Naive thymus-derived CD8-positive, alpha-beta T cell (primary cell): Measurements from ENCODE around the gene MAN1A1. TPM values are rescaled to one million over a fixed set of nuclear protein-coding genes. Genes with fewer than 3 reads are reported as not detected.

Experiments
- ATAC-seq, 2 donors: fragments of 150-1000 bp; cut with Tn5 transposase in 1 of 2; sonication (Bioruptor Pico), chemical (Tn5 transposase) in 1 of 2; 1 replicate in 1 of 2; 2 replicates in 1 of 2; pipeline ENCODE4 v1.10.0; 2021; ENCODE audit warnings: mild to moderate bottlenecking in 2 of 2, moderate library complexity in 2 of 2
- POLR2A ChIA-PET: fragments of 350-600 bp; sonication (Branson Sonifier 250); formaldehyde crosslinking; loops from one replicate; lab custom pipeline; 2021; ENCODE audit warnings: antibody characterized with exemption; lab: Charles Lee
- DNase-seq, 10 donors: peaks; one replicate each; pipeline versions ENCODE4 v3.0.0 to v3.0.0-alpha.2; 2020 to 2022
- H3K27ac Mint-ChIP-seq, 10 donors: one replicate each; pipeline ENCODE4 v1.8.0; 2020 to 2022; ENCODE audit warnings: mild to moderate bottlenecking in 10 of 10, mixed read lengths in 10 of 10, moderate library complexity in 4 of 10, inconsistent platforms in 1 of 10
- H3K27me3 Mint-ChIP-seq, 5 donors: one replicate each; pipeline ENCODE4 v1.8.0; 2021 to 2022; ENCODE audit warnings: mixed read lengths in 5 of 5
- H3K36me3 Mint-ChIP-seq, 3 donors: one replicate each; pipeline ENCODE4 v1.8.0; 2020 to 2022; ENCODE audit warnings: mixed read lengths in 3 of 3, mild to moderate bottlenecking in 2 of 3, inconsistent platforms in 1 of 3
- H3K4me1 Mint-ChIP-seq, 4 donors: one replicate each; pipeline ENCODE4 v1.8.0; 2021 to 2022; ENCODE audit warnings: mixed read lengths in 4 of 4
- H3K4me3 Mint-ChIP-seq, 10 donors: one replicate each; pipeline ENCODE4 v1.8.0; 2020 to 2022; ENCODE audit warnings: mild to moderate bottlenecking in 10 of 10, mixed read lengths in 10 of 10, moderate library complexity in 6 of 10, inconsistent platforms in 1 of 10
- H3K9me3 Mint-ChIP-seq, 9 donors: one replicate each; pipeline ENCODE4 v1.8.0; 2020 to 2022; ENCODE audit warnings: mixed read lengths in 9 of 9, mild to moderate bottlenecking in 3 of 9, inconsistent platforms in 1 of 9, moderate library complexity in 1 of 9
- polyA plus RNA-seq, 3 donors: library from polyadenylated mRNA; unstranded; fragments of 300-500 nt; fragmentation: Illumina TruSeq; gene quantifications; one replicate each; pipeline ENCODE4 v1.2.3, GENCODE V29; 2021
- total RNA-seq, 8 experiments: library from RNA in 2 of 8; stranded (reverse) in 2 of 8; gene quantifications; one replicate each; pipeline ENCODE4 v1.2.3 and lab custom pipeline; 2021 to 2026

Gene MAN1A1
- total and polyA plus RNA-seq, 5 experiments from 2014 or later = 6.1 to 17.9 (median 8.6) TPM

GRCh38 chr6:119330520-119331113, 18.9 kb downstream of the MAN1A1 start:
- Mint-ChIP-seq H3K9me3 (no peaks in the 10 kb centered on the region), H3K4me1 (peaks cover 0 to 32% (median 5%) of the 10 kb centered on the region in 4 donors), H3K4me3 (no peak overlapping the region)

DNA sequence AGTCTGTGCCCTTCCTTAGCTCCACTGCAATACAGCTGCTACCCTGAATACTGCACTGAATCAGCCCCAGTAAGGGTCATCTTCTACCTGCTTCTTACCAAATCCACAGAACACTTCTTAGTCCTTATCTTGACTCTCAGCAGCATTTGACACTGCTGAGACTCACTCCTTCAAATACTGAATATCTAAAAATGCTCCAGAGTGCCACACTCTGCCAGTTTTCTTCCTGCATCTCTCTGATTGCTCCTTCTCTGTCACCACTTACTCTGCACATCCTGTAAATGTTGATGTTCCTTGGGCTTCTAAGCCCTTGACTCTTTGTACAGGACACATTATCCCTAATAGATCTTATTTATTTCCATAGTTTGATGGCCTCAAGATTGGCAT, 19.8 kb downstream of the MAN1A1 start:
- Mint-ChIP-seq H3K9me3 (no peaks in the 10 kb centered on the region), H3K4me1 (peaks cover 0 to 24% (median 5%) of the 10 kb centered on the region in 4 donors), H3K27me3 (no peaks in the 10 kb centered on the region), H3K4me3 (no peak overlapping the region), H3K36me3 (peaks cover 0 to 2% (median 0%) of the 10 kb centered on the region in 3 donors), H3K27ac (peak overlapping the region in 1 of 10 donors; percentile 44)
- POLR2A ChIA-PET = no interaction called here
- DNase-seq = no peak
- no peak for ATAC-seq

More at GRCh38 chr6:119330520-119331113, 18.9 kb downstream of the MAN1A1 start:
- Mint-ChIP-seq H3K36me3 (peaks cover 0 to 2% (median 0%) of the 10 kb centered on the region in 3 donors), H3K27ac (no peak overlapping the region), H3K27me3 (no peaks in the 10 kb centered on the region)
- ATAC-seq (no peak), DNase-seq (no peak)
- POLR2A ChIA-PET = no interaction called here

GRCh38 chr6:119328892-119329793, 20.4 kb downstream of the MAN1A1 start:
- H3K4me1 Mint-ChIP-seq = peaks cover 0 to 22% (median 5%) of the 10 kb centered on the region in 4 donors
- H3K27ac Mint-ChIP-seq = peak overlapping the region in 1 of 10 donors; percentile 44
- H3K4me3 Mint-ChIP-seq = no peak overlapping the region
- peaks cover 0 to 2% (median 0%) of the 10 kb centered on the region in 3 donors for H3K36me3 Mint-ChIP-seq
- POLR2A ChIA-PET = no interaction called here
- ATAC-seq (no peak), DNase-seq (no peak)
- H3K9me3 Mint-ChIP-seq = no peaks in the 10 kb centered on the region
- no peaks in the 10 kb centered on the region for H3K27me3 Mint-ChIP-seq

DNA sequence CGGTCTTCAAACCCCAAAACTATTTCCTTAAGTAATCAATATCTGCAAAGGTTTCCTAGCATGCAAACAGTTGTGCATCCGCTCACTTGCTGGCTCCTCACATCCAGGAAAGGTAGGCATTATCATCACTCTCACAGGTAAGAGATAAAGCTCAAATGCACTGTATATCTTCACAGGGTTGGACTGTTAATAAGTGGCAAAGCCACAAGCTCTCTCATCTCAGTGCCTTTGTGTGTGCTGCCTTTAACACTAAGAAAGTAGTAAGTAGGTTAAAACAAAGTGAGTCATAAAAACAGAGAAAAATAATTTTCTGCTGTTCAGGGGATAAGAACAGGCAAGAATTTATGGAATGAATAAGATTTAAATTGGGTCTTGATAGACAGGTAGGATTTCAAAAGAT, 21.3 kb downstream of the MAN1A1 start:
- Mint-ChIP-seq H3K36me3 (peaks cover 0 to 2% (median 0%) of the 10 kb centered on the region in 3 donors), H3K27me3 (no peaks in the 10 kb centered on the region), H3K4me3 (no peak overlapping the region), H3K4me1 (peaks cover 6 to 23% (median 10%) of the 10 kb centered on the region in 4 donors), H3K9me3 (no peaks in the 10 kb centered on the region), H3K27ac (peak overlapping the region in 1 of 10 donors; percentile 39)
- ATAC-seq (no peak), DNase-seq (no peak)
- POLR2A ChIA-PET = no interaction called here

GRCh38 chr6:119327810-119328209, 21.8 kb downstream of the MAN1A1 start:
- DNase-seq (no peak), ATAC-seq (no peak)
- POLR2A ChIA-PET = no interaction called here
- no peaks in the 10 kb centered on the region for H3K27me3 Mint-ChIP-seq
- H3K4me1 Mint-ChIP-seq = peaks cover 9 to 27% (median 13%) of the 10 kb centered on the region in 4 donors
- peak overlapping the region in 1 of 10 donors; percentile 39 for H3K27ac Mint-ChIP-seq
- no peak overlapping the region for H3K4me3 Mint-ChIP-seq
- H3K36me3 Mint-ChIP-seq = peaks cover 0 to 2% (median 0%) of the 10 kb centered on the region in 3 donors
- H3K9me3 Mint-ChIP-seq = no peaks in the 10 kb centered on the region

DNA sequence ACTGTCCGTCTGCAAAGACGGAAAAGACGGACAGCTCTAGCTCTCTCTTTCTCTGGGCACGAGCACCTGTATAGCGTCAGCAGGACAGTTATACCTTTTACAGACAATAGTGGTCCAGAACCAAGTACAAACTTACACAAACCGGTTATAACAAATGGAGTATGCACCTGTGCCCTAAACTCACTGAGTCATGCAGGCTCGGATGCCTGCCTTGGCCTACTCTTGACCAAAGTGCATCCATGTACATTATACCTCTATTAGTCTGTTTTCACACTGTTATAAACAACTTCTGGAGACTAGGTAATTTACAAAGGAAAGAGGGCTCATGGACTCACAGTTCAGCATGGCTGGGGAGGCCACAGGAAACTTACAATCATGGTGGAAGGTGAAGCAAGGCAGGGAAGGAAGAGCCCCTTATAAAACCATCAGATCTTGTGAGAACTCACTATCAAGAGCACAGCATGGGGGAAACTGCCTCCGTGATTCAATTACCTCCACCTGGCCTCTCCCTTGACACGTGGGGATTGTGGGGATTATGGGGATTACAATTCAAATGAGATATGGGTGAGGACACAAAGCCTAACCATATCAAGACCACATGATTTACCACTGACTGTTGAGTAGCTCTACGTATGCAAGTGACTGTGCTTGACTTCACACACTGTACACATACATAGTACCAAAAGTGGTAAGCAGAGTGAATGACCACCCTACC, 23.1 kb downstream of the MAN1A1 start:
- Mint-ChIP-seq H3K36me3 (peaks cover 0 to 2% (median 0%) of the 10 kb centered on the region in 3 donors), H3K4me3 (no peak overlapping the region), H3K27me3 (no peaks in the 10 kb centered on the region), H3K9me3 (no peaks in the 10 kb centered on the region), H3K4me1 (peaks cover 16 to 38% (median 22%) of the 10 kb centered on the region in 4 donors), H3K27ac (no peak overlapping the region)
- POLR2A ChIA-PET = no interaction called here
- ATAC-seq (no peak), DNase-seq (no peak)

GRCh38 chr6:119325559-119326265, 23.8 kb downstream of the MAN1A1 start:
- Mint-ChIP-seq H3K27me3 (no peaks in the 10 kb centered on the region), H3K4me3 (no peak overlapping the region), H3K27ac (peak overlapping the region in 1 of 10 donors; percentile 37), H3K36me3 (peaks cover 0 to 2% (median 0%) of the 10 kb centered on the region in 3 donors), H3K4me1 (peaks cover 16 to 41% (median 22%) of the 10 kb centered on the region in 4 donors), H3K9me3 (no peaks in the 10 kb centered on the region)
- POLR2A ChIA-PET = no interaction called here
- ATAC-seq = no peak
- DNase-seq = no peak

- no peaks in the 10 kb centered on the region for H3K9me3 Mint-ChIP-seq
- no peak for DNase-seq
- no peak overlapping the region for H3K4me3 Mint-ChIP-seq
- peaks cover 15 to 35% (median 22%) of the 10 kb centered on the region in 4 donors for H3K4me1 Mint-ChIP-seq
- no peak for ATAC-seq
- H3K36me3 Mint-ChIP-seq = peaks cover 0 to 2% (median 0%) of the 10 kb centered on the region in 3 donors
- POLR2A ChIA-PET = no interaction called here
- no peaks in the 10 kb centered on the region for H3K27me3 Mint-ChIP-seq
- no peak overlapping the region for H3K27ac Mint-ChIP-seq
Measured at GRCh38 chr6:119324718-119325117, 24.8 kb downstream of the MAN1A1 start.

DNA sequence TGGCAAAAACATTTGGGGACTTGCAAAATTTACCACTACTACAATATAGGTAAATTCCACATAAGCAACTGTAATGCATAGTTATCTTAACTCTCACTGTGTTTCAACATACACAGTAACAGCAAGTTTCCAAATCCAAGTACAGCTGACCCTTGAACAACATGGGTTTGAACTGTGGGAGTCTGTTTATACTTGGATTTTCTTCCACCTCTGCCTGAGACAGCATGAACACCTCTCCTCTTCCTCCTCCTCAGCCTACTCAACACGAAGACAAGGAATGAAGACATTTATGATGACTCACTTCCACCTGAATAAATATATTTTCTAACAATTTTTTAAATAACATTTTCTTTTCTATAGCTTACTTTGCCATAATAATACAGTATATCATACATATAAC, 25.6 kb downstream of the MAN1A1 start:
- Mint-ChIP-seq H3K4me3 (no peak overlapping the region), H3K36me3 (peaks cover 0 to under 1% (median 0%) of the 10 kb centered on the region in 3 donors), H3K27me3 (no peaks in the 10 kb centered on the region), H3K27ac (no peak overlapping the region), H3K9me3 (no peaks in the 10 kb centered on the region), H3K4me1 (peaks cover 15 to 33% (median 22%) of the 10 kb centered on the region in 4 donors)
- ATAC-seq (no peak), DNase-seq (no peak)
- POLR2A ChIA-PET = interaction anchor here (1.1 kb wide), 1 partner anchor 27 kb away, joined by 3 read pairs; no protein-coding TSS in a partner anchor

DNA sequence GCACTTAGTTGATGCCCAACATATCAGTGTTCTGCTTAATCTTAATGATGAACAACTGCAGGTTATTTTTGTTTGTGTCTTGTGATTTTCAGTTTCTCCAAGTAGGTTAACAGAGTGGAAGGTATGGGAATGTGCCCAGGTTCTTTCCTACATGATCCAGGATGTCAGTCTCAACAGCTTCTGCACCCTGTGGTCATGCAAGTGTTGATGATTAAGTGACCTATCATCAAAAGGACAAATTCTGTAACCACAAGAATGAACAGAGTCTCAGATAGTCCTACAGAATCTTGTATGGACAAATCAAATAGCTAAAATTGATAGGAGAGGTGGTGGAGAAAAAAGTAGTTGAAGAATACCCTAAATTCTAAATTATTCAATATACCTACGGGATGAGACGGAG, 26.1 kb downstream of the MAN1A1 start:
- Mint-ChIP-seq H3K36me3 (no peaks in the 10 kb centered on the region), H3K27ac (no peak overlapping the region), H3K9me3 (no peaks in the 10 kb centered on the region), H3K27me3 (no peaks in the 10 kb centered on the region), H3K4me3 (peak overlapping the region in 1 of 10 donors; percentile 43), H3K4me1 (peaks cover 15 to 31% (median 22%) of the 10 kb centered on the region in 4 donors)
- ATAC-seq (no peak), DNase-seq (no peak)
- POLR2A ChIA-PET = interaction anchor here (1.1 kb wide), 2 partner anchors 24 to 27 kb away, joined by 3 read pairs; no protein-coding TSS in a partner anchor

DNA sequence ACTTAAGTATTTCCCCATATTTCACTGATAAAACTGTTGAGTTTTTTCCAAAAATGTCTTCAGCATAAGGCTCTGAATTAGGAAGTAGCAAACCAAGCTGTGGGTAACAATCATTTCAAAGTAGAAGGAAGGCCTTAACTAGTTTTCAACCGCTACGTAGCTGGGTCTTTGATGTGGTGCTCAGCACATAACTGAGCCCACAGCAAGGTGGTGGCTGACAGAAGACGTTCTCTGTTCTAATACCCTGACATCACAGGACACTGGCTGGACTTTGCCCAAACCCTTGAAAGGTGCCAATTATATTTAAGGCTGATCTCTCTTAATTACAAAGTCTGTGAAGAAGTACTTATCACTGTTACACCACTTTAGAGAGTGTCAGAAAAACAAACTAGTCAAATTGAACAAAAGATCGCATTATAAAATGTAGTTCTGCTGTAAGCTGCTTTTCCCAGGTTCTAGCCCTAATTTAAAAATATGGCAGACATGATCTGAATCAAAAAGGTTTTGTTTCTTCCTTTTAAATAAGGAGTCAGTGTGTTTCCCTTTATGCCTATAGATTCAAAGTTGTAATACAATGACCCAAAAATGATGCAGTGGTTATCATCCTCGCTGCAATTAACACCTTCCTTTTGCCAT, 26.7 kb downstream of the MAN1A1 start:
- no peaks in the 10 kb centered on the region for H3K36me3 Mint-ChIP-seq
- ATAC-seq = peak; percentile 98 to 99
- peak overlapping the region in 6 of 10 donors; percentile 1 to 66 (median 32) for H3K27ac Mint-ChIP-seq
- peak overlapping the region in 9 of 10 donors; percentile 9 to 66 (median 45) for H3K4me3 Mint-ChIP-seq
- H3K4me1 Mint-ChIP-seq = peaks cover 15 to 25% (median 22%) of the 10 kb centered on the region in 4 donors
- peak in 9 of 10 donors; percentile 20 to 76 (median 69) for DNase-seq
- H3K9me3 Mint-ChIP-seq = no peaks in the 10 kb centered on the region
- no peaks in the 10 kb centered on the region for H3K27me3 Mint-ChIP-seq
- POLR2A ChIA-PET = interaction anchor here (0.9 to 1.1 kb wide), 3 partner anchors 8 to 28 kb away, joined by 3 to 4 read pairs (median 3); no protein-coding TSS in a partner anchor
